K562 (cell line): Measurements from ENCODE around the gene HSPA2. TPM values are rescaled to one million over a fixed set of nuclear protein-coding genes. Genes with fewer than 3 reads are reported as not detected.

Experiments used
- ATAC-seq: fragments of 200-7000 bp; cut with Tn5 transposase; 3 replicates; pipeline ENCODE4 v1.9.1; 2020; ENCODE audit warnings: moderate library complexity
- BruUV-seq: library from RNA; stranded (reverse); fragments of 400-500 nt; replicated peaks from 2 replicates; lab custom pipeline; 2021; lab: Mats Ljungman, UMichigan
- CTCF ChIA-PET: fragments of 300-600 bp; formaldehyde crosslinking; extraction: SDS; loops from one replicate; lab custom pipeline; 2021; ENCODE audit warnings: low intra/inter-chr PET ratio; lab: Yijun Ruan, JAX
- POLR2A ChIA-PET: fragments of 300-600, 350-650 bp; sonication (Branson Sonifier 250); formaldehyde crosslinking; extraction: SDS; loops from one replicate; lab custom pipeline; 2021; ENCODE audit warnings: antibody characterized with exemption, inconsistent platforms; lab: Yijun Ruan, JAX
- DNase-seq, 4 experiments: peaks; one replicate each; pipeline versions ENCODE4 v3.0.0 to v3.0.0-alpha.2; 2011 to 2018; ENCODE audit warnings: low spot score in 3 of 4, mixed read lengths in 3 of 4; ENCODE audit errors: extremely low read depth in 1 of 4
- FAIRE-seq: peaks from 2 replicates; lab custom pipeline; 2011; peaks lifted over from hg19 to GRCh38; lab: Jason Lieb, UNC
- H2AFZ ChIP-seq: 2 replicates; pipeline ENCODE4 v1.6.0; 2011; ENCODE audit warnings: low read depth, low read length, control low read depth, inconsistent platforms
- H3K27ac ChIP-seq: fragments of 200-600 bp; 3 replicates; pipeline ENCODE4 v1.8.0; 2011; ENCODE audit warnings: low read depth, mild to moderate bottlenecking, control low read depth, inconsistent platforms, low read length, moderate library complexity, mixed read lengths; ENCODE audit errors: extremely low read depth
- H3K27me3 ChIP-seq, 2 experiments: fragments of 300-600 bp in 1 of 2; 2 replicates in 1 of 2; 3 replicates in 1 of 2; pipeline versions ENCODE4 v1.6.0 to v1.8.0; 2011; ENCODE audit warnings: inconsistent platforms in 2 of 2, low read length in 2 of 2, mild to moderate bottlenecking in 1 of 2, mixed read lengths in 1 of 2, moderate library complexity in 1 of 2; ENCODE audit not compliant: control insufficient read depth in 2 of 2, insufficient read depth in 2 of 2
- H3K36me3 ChIP-seq: fragments of 300-600 bp; 3 replicates; pipeline ENCODE4 v1.8.0; 2011; ENCODE audit warnings: mild to moderate bottlenecking, low read length, inconsistent platforms; ENCODE audit not compliant: control insufficient read depth, insufficient read depth
- H3K4me1 ChIP-seq, 2 experiments: fragments of 200-600 bp in 1 of 2; replicated peaks in 1 of 2; 2 replicates in 1 of 2; 3 replicates in 1 of 2; pipeline versions ENCODE4 v1.5.1 to v1.8.0; 2011; ENCODE audit warnings: inconsistent platforms in 2 of 2, low read length in 2 of 2, mild to moderate bottlenecking in 1 of 2, mixed read lengths in 1 of 2, moderate library complexity in 1 of 2; ENCODE audit not compliant: control insufficient read depth in 2 of 2, insufficient read depth in 2 of 2
- H3K4me2 ChIP-seq: 2 replicates; pipeline ENCODE4 v1.6.1; 2011; ENCODE audit warnings: low read length, control low read depth, inconsistent platforms, mixed read lengths; ENCODE audit not compliant: insufficient read depth
- H3K4me3 ChIP-seq: fragments of 200-600 bp; sonication (generic), shearing (Covaris generic); 2 replicates; pipeline ENCODE4 v1.5.1; 2016; ENCODE audit warnings: control low read depth, inconsistent platforms
- H3K79me2 ChIP-seq: fragments of 200-600 bp; 3 replicates; pipeline ENCODE4 v1.8.0; 2011; ENCODE audit warnings: low read length, inconsistent platforms; ENCODE audit not compliant: control insufficient read depth, insufficient read depth
- H3K9ac ChIP-seq, 2 experiments: 2 replicates each; pipeline versions ENCODE4 v1.6.0 to v1.6.1; 2011; ENCODE audit warnings: low read depth in 2 of 2, low read length in 2 of 2, control low read depth in 1 of 2, inconsistent platforms in 1 of 2, mild to moderate bottlenecking in 1 of 2, mixed read lengths in 1 of 2; ENCODE audit not compliant: insufficient read depth in 1 of 2
- H3K9me1 ChIP-seq: one replicate; pipeline ENCODE4 v1.6.0; 2011; ENCODE audit warnings: inconsistent platforms, mild to moderate bottlenecking, low read length, moderate library complexity; ENCODE audit not compliant: control insufficient read depth, insufficient read depth
- H3K9me3 ChIP-seq: replicated peaks from 2 replicates; pipeline ENCODE4 v1.5.1; 2011; ENCODE audit warnings: low read depth, low read length, inconsistent platforms; ENCODE audit not compliant: control insufficient read depth, insufficient read depth
- H4K20me1 ChIP-seq: replicated peaks from 2 replicates; pipeline ENCODE4 v1.6.1; 2011; ENCODE audit warnings: low read length, inconsistent platforms, mixed read lengths; ENCODE audit not compliant: control insufficient read depth, insufficient read depth
- CC2D1A ChIP-seq: fragments of 450-650 bp; IDR thresholded peaks from 2 replicates; pipeline ENCODE4 v1.6.1; 2017; ENCODE audit warnings: mild to moderate bottlenecking
- DPF2 ChIP-seq: fragments of 450-650 bp; IDR thresholded peaks from 2 replicates; pipeline ENCODE4 v1.6.1; 2016
- FOXJ2 ChIP-seq: fragments of 200-800 bp; sonication (Bioruptor generic); IDR thresholded peaks from 2 replicates; pipeline ENCODE4 v1.6.1; 2016; ENCODE audit warnings: missing genetic modification characterization, missing compliant biosample characterization
- GTF2F1 ChIP-seq: IDR thresholded peaks from 2 replicates; pipeline ENCODE4 v1.6.1; 2011; ENCODE audit warnings: low read depth, low read length, improper control_type of control experiment
- KHSRP ChIP-seq: fragments of 450-650 bp; IDR thresholded peaks from 2 replicates; pipeline ENCODE4 v1.6.1; 2017
- WGBS: fragments of 100-300 bp; shearing (Covaris generic); methylation state at CpG from one replicate; pipeline ENCODE4 v1.1.6; 2016; ENCODE audit warnings: low coverage, mixed read lengths; ENCODE audit not compliant: insufficient coverage; ENCODE audit errors: missing lambda C conversion rate; 5-methylcytosine and 5-hydroxymethylcytosine counted together
- in situ Hi-C: fragments of 300-500 bp; cut with MboI; formaldehyde crosslinking; loops from 4 replicates; pipeline ENCODE4 v1.15.0; 2018; ENCODE audit warnings: inconsistent platforms, mixed read lengths
- intact Hi-C: fragments of 100-400 bp; cut with micrococcal nuclease; formaldehyde crosslinking; loops from 2 replicates; pipeline ENCODE4 v1.14.2; 2022
- polyA plus RNA-seq, 8 experiments: library from polyadenylated mRNA; depleted of rRNA in 4 of 8; stranded (reverse) in 5 of 8; unstranded in 3 of 8; fragments of >200 nt; fragmentation: Nextera tagmentation in 2 of 8; fragmentation: Illumina TruSeq in 1 of 8; extraction: Ambion mirVana in 2 of 8; extraction: Trizol in 1 of 8; gene quantifications; 2 replicates each; pipeline versions ENCODE4 v1.2.1 to v1.2.3, GENCODE V29; 2011 to 2014; ENCODE audit warnings: inconsistent platforms in 1 of 8, missing spikeins in 1 of 8
- total RNA-seq, 7 experiments: library from RNA; depleted of rRNA in 6 of 7; stranded (reverse); fragments of >200 nt in 6 of 7; fragmentation: Illumina TruSeq in 2 of 7; extraction: Trizol in 2 of 7; gene quantifications; 2 replicates each; pipeline versions ENCODE4 v1.2.1 to v1.2.3, GENCODE V29; 2011 to 2021; ENCODE audit warnings: low replicate concordance in 1 of 7

The HSPA2 gene
- total and polyA plus RNA-seq, 9 of the 15 experiments (the other 6 are each of a cell fraction or from before 2014, with no cell fraction given), result not detected

GRCh38 chr14:64541261-64541971, 875 bp downstream of the HSPA2 start:
- whole genome bisulfite sequencing, result 73% methylated on average over 35 of the region's 73 CpGs
- ChIA-PET POLR2A (no interaction called here), CTCF (no interaction called here)
- no peak for ATAC-seq
- in situ Hi-C loops (no loop called here), intact Hi-C loops (no loop called here)
- H3K9ac ChIP-seq, result no peak overlapping the region
- H3K27ac ChIP-seq, result no peak overlapping the region
- H3K9me1 ChIP-seq, result no peaks in the 10 kb centered on the region
- peaks cover 0 to 8% of the 10 kb centered on the region in 2 experiments; a peak in 1 of 5 replicates for H3K4me1 ChIP-seq
- H3K4me2 ChIP-seq, result no peak overlapping the region
- TF ChIP-seq DPF2 (no peak), KHSRP (no peak), FOXJ2 (tag) (no peak), CC2D1A (no peak), GTF2F1 (no peak)
- TF ChIP-seq, all 486 proteins: peak for 0
- H3K4me3 ChIP-seq, result no peak overlapping the region
- no peaks in the 10 kb centered on the region; the same call in 1 of the 2 replicates for H3K9me3 ChIP-seq
- no peaks in the 10 kb centered on the region for H3K36me3 ChIP-seq
- BruUV-seq, result no TSS peak
- H3K79me2 ChIP-seq, result no peaks in the 10 kb centered on the region
- FAIRE-seq, result no peak
- no peaks in the 10 kb centered on the region for H4K20me1 ChIP-seq
- H2AFZ ChIP-seq, result no peak overlapping the region
- no peak for DNase-seq
- peaks cover 2 to 7% of the 10 kb centered on the region in 2 experiments; a peak in 1 of 5 replicates for H3K27me3 ChIP-seq
